OCI-LY3 (cell line): Measurements from ENCODE around the gene GARIN5A.

ENCODE experiments used
- EZH2phosphoT487 ChIP-seq: fragments of 200-600 bp; shearing (Covaris generic); IDR thresholded peaks from 2 replicates; pipeline ENCODE4 v1.6.1; 2018; ENCODE audit warnings: antibody characterized with exemption, mixed run types, low read depth
- TF ChIP-seq, protein P1 (sequence below): fragments of 200-600, 300-600 bp; sonication (generic); IDR thresholded peaks from 2 replicates; pipeline ENCODE4 v1.5.1; 2014; ENCODE audit warnings: antibody characterized with exemption, low read length, low read depth

DNA sequence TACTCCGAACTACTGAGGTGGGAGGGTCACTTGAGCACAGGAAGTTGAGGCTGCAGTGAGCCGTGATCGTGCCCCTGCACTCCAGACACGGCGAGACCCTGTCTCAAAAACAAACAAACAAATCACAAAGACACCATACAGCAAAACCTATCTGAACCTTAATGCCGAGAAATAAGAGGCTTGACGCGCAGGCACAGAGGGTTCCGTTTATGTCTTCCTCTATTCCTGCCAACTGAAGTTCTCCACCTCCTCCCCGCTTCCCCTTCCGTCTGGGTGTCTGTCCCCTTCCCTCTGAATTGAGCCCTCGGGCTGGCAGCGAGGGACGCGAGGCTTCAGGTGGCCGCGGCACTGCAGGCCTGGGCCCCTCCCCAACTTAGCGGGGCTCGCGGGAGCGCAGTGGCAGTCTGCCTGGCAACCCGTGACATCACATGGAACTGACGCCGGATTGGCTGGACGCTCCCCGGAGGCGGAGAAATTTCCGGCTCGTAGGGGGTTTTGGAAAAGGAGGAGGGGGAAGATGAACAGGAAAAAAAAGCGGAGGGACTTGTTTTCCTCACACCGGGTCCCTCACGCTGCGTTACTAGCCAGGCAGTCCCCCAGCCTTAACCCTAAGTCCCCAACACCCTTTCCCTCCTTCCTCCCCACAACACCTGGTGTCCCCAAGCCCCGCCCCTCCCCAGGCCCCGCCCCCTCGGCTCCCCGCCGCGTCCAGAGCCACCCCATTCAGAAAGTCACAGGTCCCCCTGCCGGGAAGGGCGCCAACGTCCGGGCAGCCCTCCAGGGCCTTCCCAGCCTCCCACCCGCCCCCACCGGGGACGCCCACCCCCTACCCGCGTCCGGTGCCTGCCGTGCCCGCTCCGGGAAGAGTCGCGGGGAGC is 45.1 kb downstream of the GARIN5A start:
- TF ChIP-seq, protein P1, sequence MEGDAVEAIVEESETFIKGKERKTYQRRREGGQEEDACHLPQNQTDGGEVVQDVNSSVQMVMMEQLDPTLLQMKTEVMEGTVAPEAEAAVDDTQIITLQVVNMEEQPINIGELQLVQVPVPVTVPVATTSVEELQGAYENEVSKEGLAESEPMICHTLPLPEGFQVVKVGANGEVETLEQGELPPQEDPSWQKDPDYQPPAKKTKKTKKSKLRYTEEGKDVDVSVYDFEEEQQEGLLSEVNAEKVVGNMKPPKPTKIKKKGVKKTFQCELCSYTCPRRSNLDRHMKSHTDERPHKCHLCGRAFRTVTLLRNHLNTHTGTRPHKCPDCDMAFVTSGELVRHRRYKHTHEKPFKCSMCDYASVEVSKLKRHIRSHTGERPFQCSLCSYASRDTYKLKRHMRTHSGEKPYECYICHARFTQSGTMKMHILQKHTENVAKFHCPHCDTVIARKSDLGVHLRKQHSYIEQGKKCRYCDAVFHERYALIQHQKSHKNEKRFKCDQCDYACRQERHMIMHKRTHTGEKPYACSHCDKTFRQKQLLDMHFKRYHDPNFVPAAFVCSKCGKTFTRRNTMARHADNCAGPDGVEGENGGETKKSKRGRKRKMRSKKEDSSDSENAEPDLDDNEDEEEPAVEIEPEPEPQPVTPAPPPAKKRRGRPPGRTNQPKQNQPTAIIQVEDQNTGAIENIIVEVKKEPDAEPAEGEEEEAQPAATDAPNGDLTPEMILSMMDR = no peak
- TF ChIP-seq EZH2phosphoT487 = no peak
